ENCODE data around the gene INPPL1. TPM values are rescaled to one million over a fixed set of nuclear protein-coding genes. Genes with fewer than 3 reads are reported as not detected.

INPPL1 gene
- total and polyA plus RNA-seq, 10 of the 15 experiments (the other 5 are each of a cell fraction or from before 2014, with no cell fraction given): 0.47 to 116 (median 43.4) TPM

GRCh38 chr11:72249961-72250360 is 25.4 kb downstream of the INPPL1 start:
- FAIRE-seq (no peak), ATAC-seq (no peak), DNase-seq (ENCODE audit: low read depth, low spot score) (no peak)
- Histone ChIP-seq H3K4me1 (ENCODE audit: control insufficient read depth, insufficient read depth, low read length) (no peaks in the 10 kb centered on the region), H4K20me1 (ENCODE audit: control insufficient read depth, insufficient read depth) (no peaks in the 10 kb centered on the region), H2AFZ (ENCODE audit: control insufficient read depth, low read depth, low read length) (no peak overlapping the region), H3K27ac (ENCODE audit: control insufficient read depth, insufficient read depth) (no peak overlapping the region), H3K9me3 (replicated peaks; ENCODE audit: control insufficient read depth, insufficient read depth, low read length) (peaks cover 4% of the 10 kb centered on the region; the same call in 2 of the 3 replicates), H3K27me3 (replicated peaks in 1 of 2; ENCODE audit: control insufficient read depth in 2 of 2, insufficient read depth in 2 of 2, low read length in 1 of 2) (peaks cover 2 to 16% of the 10 kb centered on the region in 2 experiments; a peak in 3 of 4 replicates), H3K4me3 (no peak overlapping the region), H3K79me2 (ENCODE audit: control insufficient read depth, insufficient read depth, low read length) (no peaks in the 10 kb centered on the region), H3K36me3 (ENCODE audit: control insufficient read depth in 2 of 2, insufficient read depth in 2 of 2, low read length in 1 of 2) (no peaks in the 10 kb centered on the region), H3K9ac (ENCODE audit: control insufficient read depth, insufficient read depth, low read length) (no peak overlapping the region), H3K4me2 (ENCODE audit: control insufficient read depth, insufficient read depth) (no peak overlapping the region)
- SMC1A ChIA-PET (ENCODE audit: uncharacterized antibody, unreplicated experiment): no interaction called here
- no TSS peak for BruUV-seq (replicated peaks)
- WGBS (ENCODE audit: insufficient coverage, insufficient replicate concordance, low lambda C conversion rate, missing lambda C conversion rate): 42% methylated on average over 5 of the region's 5 CpGs
- TF ChIP-seq ZBED1 (IDR thresholded peaks at IDR 0.05; ENCODE audit: borderline replicate concordance) (no peak), NFYB (IDR thresholded peaks at IDR 0.05; ENCODE audit: insufficient read depth, low read depth, low read length) (no peak), MAX (IDR thresholded peaks at IDR 0.05; ENCODE audit: low read depth, low read length) (no peak), ATF3 (IDR thresholded peaks at IDR 0.05; ENCODE audit: borderline replicate concordance, extremely low read depth, low read depth, low read length) (no peak)
- in situ Hi-C loops (cut with MboI): no loop called here
- RAD21 ChIA-PET (ENCODE audit: unreplicated experiment): no interaction called here
- CTCF ChIA-PET: no interaction called here
- intact Hi-C loops (cut with micrococcal nuclease; ENCODE audit: unreplicated experiment): no loop called here
- POLR2A ChIA-PET: no interaction called here

- in situ Hi-C loops (cut with MboI) (no loop called here), intact Hi-C loops (cut with micrococcal nuclease; ENCODE audit: unreplicated experiment) (no loop called here)
- Histone ChIP-seq H3K4me2 (ENCODE audit: control insufficient read depth, insufficient read depth) (no peak overlapping the region), H3K4me1 (ENCODE audit: control insufficient read depth, insufficient read depth, low read length) (no peaks in the 10 kb centered on the region), H4K20me1 (ENCODE audit: control insufficient read depth, insufficient read depth) (no peaks in the 10 kb centered on the region), H3K4me3 (no peak overlapping the region), H3K27ac (ENCODE audit: control insufficient read depth, insufficient read depth) (no peak overlapping the region), H2AFZ (ENCODE audit: control insufficient read depth, low read depth, low read length) (no peak overlapping the region), H3K36me3 (ENCODE audit: control insufficient read depth in 2 of 2, insufficient read depth in 2 of 2, low read length in 1 of 2) (no peaks in the 10 kb centered on the region), H3K27me3 (replicated peaks in 1 of 2; ENCODE audit: control insufficient read depth in 2 of 2, insufficient read depth in 2 of 2, low read length in 1 of 2) (peaks cover 0 to 15% of the 10 kb centered on the region in 2 experiments; a peak in 2 of 4 replicates), H3K79me2 (ENCODE audit: control insufficient read depth, insufficient read depth, low read length) (no peaks in the 10 kb centered on the region), H3K9ac (ENCODE audit: control insufficient read depth, insufficient read depth, low read length) (no peak overlapping the region), H3K9me3 (replicated peaks; ENCODE audit: control insufficient read depth, insufficient read depth, low read length) (peaks cover 4% of the 10 kb centered on the region; the same call in 2 of the 3 replicates)
- 50% methylated on average over 23 of the region's 24 CpGs for WGBS (ENCODE audit: insufficient coverage, insufficient replicate concordance, low lambda C conversion rate, missing lambda C conversion rate)
- POLR2A ChIA-PET: no interaction called here
- CTCF ChIA-PET: interaction anchor here (1.1 kb wide), 1 partner anchor 13 kb away, joined by 3 read pairs; no protein-coding TSS in a partner anchor
- DNase-seq (ENCODE audit: low read depth, low spot score) (no peak), FAIRE-seq (no peak), ATAC-seq (no peak)
- no TSS peak for BruUV-seq (replicated peaks)
- SMC1A ChIA-PET (ENCODE audit: uncharacterized antibody, unreplicated experiment): interaction anchor here (1.1 kb wide), 1 partner anchor 17 kb away, joined by 3 read pairs; no protein-coding TSS in a partner anchor
- RAD21 ChIA-PET (ENCODE audit: unreplicated experiment): interaction anchor here (0.6 to 2.1 kb wide), 2 partner anchors 16 to 180 kb away, joined by 4 read pairs; no protein-coding TSS in a partner anchor
- TF ChIP-seq BCL11A (IDR thresholded peaks at IDR 0.05; ENCODE audit: low read depth, low read length) (no peak), ZBTB4 (CRISPR knock-in tag; IDR thresholded peaks at IDR 0.05) (no peak), RELB (IDR thresholded peaks at IDR 0.05; ENCODE audit: low read depth) (no peak), SRF (IDR thresholded peaks at IDR 0.05; ENCODE audit: low read depth in 2 of 2, low read length in 2 of 2) (no peak), MYC (IDR thresholded peaks at IDR 0.05; ENCODE audit: insufficient read depth, insufficient read length, insufficient replicate concordance, low read length, severe bottlenecking) (no peak), SMC3 (IDR thresholded peaks at IDR 0.05; ENCODE audit: borderline replicate concordance, low read length) (no peak)
Observed at GRCh38 chr11:72250661-72251464, 26.3 kb downstream of the INPPL1 start.
